Measurements from ENCODE around the gene MRPL38.
"Not testable (repeated sequence)": the region's sequence is repeated elsewhere in the genome, so short reads cannot be mapped to it uniquely, and the experiment has no call there.

Gene MRPL38

DNA sequence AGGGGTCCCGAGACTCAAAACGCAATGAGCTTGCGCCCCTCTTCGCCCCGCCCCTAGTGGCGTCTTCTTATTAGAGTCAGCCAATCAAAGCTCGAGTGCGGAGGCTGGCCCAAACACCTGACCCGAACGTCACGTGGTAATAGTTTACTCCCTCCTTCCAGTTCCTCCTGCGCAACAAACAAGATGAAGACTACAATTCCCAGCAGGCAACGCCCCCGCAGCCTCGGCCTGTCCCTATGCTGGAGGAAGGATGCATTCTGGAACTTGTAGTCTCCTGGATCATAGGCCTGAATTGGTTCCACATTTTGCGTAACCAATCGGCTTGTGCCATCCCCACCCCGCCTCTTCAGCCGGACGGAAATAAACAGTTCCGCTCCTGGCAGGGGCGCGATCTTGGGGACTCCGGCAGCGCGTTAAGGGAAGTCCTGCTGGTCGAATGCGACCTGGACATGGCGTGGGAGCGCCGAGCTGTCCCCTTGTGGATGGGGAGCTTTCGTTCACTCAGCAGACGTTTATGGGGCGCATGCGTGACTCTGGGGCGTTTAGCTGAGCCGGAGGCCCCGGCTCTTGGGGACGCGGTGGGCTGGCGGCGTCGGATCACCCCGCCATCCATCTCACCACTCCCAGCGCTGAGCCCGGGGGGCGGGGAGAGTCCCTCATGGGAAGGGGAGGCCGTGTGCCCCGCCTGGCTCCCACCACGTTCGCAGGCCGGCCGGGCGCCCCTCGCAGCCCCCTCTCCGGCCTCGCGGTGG lies 49.2 kb downstream of the MRPL38 start, which contains the start of gene WBP2:
WBP2 (minus strand) TSS at position 26 of the 752 bp plus-strand sequence. CDS start 38 bp downstream, outside the sequence.
- DNase-seq (ENCODE audit: low read depth, low spot score): peak; percentile 99

DNA sequence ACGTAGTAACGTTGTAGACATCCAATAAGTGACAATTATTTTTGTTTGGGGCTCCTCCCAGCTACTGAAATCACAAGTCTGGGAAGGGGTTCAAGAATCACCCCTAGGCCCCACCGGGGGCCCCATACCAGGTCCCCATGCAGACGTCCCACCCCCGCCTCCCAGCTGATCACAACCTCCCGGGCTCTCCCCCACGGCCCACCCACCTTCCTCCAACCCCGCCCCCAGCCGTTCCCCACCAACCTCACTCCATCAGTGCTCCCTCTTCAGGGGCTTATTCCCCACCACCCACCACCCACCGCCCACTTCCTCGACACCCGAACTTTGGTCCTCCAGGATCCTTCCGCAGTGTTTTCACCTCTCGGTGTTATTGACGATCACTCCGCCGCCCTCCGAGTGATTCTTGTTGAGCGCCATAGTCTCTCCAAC lies 49.8 kb downstream of the MRPL38 start:
- no peak for DNase-seq (ENCODE audit: low read depth, low spot score)

DNA sequence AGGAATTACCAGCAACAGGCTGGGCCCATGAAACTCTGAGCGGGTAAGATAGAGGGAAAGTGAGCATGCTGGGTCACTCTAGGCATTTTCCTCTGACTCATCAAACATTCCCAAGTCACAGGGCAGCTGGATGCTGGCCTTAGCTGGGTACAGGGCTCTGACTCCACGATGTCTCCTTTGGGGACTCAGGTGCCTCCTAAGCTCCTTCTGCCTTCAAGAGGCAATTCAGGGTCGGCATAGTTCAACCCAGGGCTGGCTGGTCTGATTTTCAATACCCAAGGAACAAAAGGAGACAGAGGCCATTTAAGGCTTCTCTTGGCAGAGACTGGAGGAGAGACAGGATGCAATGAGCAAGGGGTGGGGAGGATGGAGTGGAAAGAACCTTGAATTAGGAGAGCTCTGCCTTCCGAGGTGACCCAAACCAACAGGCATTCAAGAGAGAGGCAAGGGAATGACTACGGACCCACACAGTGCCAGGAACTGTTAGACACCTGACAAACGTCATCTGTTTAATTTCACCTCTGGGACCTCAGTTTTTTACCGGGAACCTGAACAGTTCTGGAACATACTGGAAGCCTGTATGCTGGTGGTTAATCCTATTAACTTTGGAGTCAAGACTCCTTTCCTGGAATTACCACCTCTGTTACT lies 50.5 kb downstream of the MRPL38 start:
- no peak for DNase-seq (ENCODE audit: low read depth, low spot score)

DNA sequence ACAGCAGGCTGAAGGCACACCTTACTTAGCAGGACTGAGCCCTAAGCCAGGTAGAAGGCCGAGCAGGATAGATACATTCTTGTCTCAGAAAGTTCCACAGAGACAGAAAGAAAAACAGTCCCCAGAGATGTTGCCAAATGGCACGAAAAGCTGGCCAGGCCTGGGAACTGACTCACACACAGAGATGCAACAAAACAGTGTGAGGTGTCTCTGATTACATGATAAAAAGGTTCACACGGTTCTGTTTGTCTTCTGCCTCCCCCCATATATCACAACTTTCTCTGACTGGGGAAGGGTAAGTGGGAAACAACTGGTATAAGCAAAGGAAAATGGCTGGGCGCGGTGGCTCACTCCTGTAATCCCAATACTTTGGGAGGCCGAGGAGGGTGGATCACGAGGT lies 51.3 kb downstream of the MRPL38 start:
- no peak for DNase-seq (ENCODE audit: low read depth, low spot score)

DNA sequence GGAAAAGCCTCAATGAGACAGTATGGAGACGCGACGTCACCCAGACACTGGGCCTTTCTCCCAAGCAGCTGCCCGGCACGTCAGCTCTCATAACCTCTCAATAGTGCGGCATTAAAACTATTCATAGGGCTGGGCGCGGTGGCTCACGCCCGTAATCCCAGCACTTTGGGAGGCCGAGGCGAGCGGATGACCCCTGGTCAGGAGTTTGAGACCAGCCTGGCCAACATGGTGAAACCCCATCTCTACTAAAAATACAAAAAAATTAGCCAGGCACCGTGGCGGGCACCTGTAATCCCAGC lies 53.0 kb downstream of the MRPL38 start:
- DNase-seq (ENCODE audit: low read depth, low spot score): not testable (repeated sequence)

DNA sequence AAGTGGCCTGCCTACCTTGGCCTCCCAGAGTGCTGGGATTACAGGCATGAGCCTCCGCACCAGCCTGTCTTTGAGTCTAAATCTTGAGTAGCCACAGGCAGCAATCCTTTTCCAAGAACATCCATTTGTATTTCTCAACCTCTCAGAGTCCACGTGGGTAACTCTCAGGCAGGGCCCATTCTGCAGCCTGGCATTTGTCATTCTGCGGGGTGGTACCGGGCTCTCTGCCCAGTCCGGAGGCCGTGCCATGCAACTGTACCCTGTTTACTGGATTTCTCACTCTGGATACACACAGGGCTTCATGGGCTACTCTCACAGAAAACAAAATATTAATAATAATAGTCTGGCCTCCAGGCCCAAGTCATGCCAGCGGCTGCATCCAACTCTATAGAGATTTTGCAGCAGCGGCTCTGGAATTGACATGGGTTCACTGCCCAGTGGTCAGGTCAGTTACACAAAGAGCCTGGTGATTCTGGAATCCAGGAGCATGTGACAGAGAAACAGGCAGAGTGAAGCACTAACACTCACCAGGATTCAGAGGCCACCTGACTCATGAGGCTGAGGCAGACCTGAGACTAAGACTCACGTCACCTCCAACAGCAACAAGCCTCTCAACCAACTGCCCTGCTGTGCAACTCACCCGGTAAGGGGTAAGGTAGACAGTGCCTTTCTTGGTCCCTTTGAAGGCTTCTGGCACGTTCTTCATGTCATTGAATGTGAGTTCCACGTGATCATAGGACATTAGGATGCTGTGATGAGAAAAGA lies 53.6 kb downstream of the MRPL38 start:
- no peak for DNase-seq (ENCODE audit: low read depth, low spot score)

DNA sequence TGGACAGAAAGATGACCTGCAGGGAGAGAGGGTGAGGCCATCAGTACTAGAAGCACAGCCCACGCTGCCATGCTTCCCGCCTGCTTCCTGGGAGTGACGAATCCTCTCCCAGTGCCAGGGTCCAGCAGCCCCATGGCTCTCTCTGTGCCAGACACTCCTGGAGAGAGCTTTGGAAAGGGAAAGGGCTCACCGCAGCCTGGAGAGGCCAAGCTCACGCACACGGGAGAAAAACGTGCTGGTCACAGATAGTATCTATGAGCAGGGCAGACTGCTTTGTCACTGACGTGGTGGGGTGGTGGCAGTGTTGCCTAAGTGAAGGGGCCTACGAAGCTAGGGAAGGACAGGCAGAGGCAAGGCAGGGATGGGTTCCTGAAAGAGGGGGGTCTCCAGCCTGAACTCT lies 55.0 kb downstream of the MRPL38 start:
- no peak for DNase-seq (ENCODE audit: low read depth, low spot score)

DNA sequence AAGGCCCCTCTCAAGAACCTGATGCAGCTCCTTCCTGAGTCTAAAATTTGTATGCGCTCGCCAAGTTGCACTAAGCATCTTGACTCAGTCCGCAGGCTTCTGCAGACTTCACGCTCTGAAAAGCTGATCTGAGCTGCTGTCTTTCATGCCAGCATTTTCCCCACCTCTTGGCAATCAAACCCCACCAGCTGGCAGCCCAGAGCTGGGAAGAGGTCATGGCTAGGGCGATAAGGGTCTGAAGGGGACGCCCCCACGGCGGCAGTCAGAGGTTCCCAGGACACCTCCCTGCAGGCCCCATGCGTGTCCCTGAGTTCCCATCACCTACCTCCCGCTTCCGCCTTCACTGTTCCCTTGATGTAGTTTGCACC lies 55.4 kb downstream of the MRPL38 start:
- DNase-seq (ENCODE audit: low read depth, low spot score): no peak
